Upper lobe of left lung (tissue), 6 donors: ENCODE results near the gene DPYD. TPM values are rescaled to one million over a fixed set of nuclear protein-coding genes. Genes with fewer than 3 reads are reported as not detected.

ENCODE experiments used
- ATAC-seq, 2 donors: fragments of 200-7000 bp; cut with Tn5 transposase; one replicate each; pipeline ENCODE4 v1.9.1; 2022; ENCODE audit warnings: mild to moderate bottlenecking in 2 of 2, moderate library complexity in 2 of 2; ENCODE audit not compliant: low FRiP score in 2 of 2
- DNase-seq, 2 donors: peaks; one replicate each; pipeline ENCODE4 v3.0.0-alpha.2; 2019 to 2020
- H3K27ac ChIP-seq, 4 donors: fragments of 200-600 bp; sonication (generic); one replicate each; pipeline ENCODE4 v1.5.1; 2016 to 2019
- H3K27me3 ChIP-seq, 4 donors: fragments of 200-600 bp; sonication (generic); one replicate each; pipeline ENCODE4 v1.5.1; 2017 to 2019
- H3K36me3 ChIP-seq, 4 donors: fragments of 200-600 bp; sonication (generic); one replicate each; pipeline ENCODE4 v1.5.1; 2016 to 2019
- H3K4me1 ChIP-seq, 4 donors: fragments of 200-600 bp; sonication (generic); one replicate each; pipeline ENCODE4 v1.5.1; 2018 to 2019
- H3K4me3 ChIP-seq, 4 donors: fragments of 200-600 bp; sonication (generic); one replicate each; pipeline ENCODE4 v1.5.1; 2017 to 2019; ENCODE audit warnings: mild to moderate bottlenecking in 2 of 4, moderate library complexity in 1 of 4
- H3K9me3 ChIP-seq, 4 donors: fragments of 200-600 bp; sonication (generic); one replicate each; pipeline ENCODE4 v1.5.1; 2018 to 2019
- EP300 ChIP-seq, 4 donors: sonication (generic); formaldehyde crosslinking; IDR thresholded peaks; one replicate each; pipeline ENCODE4 v1.5.1; 2017; ENCODE audit warnings: antibody characterized with exemption in 4 of 4, control low read depth in 2 of 4
- POLR2A ChIP-seq, 4 donors: fragments of 450-650 bp; IDR thresholded peaks; one replicate each; pipeline ENCODE4 v1.5.1; 2016 to 2017; ENCODE audit warnings: antibody characterized with exemption in 4 of 4, mild to moderate bottlenecking in 2 of 4
- POLR2AphosphoS5 ChIP-seq, 2 donors: sonication (generic); formaldehyde crosslinking; IDR thresholded peaks; one replicate each; pipeline ENCODE4 v1.5.1; 2017; ENCODE audit warnings: antibody characterized with exemption in 2 of 2
- WGBS, 2 donors: methylation state at CpG; one replicate each; pipeline ENCODE4 v1.1.5; 2017 to 2018; 5-methylcytosine and 5-hydroxymethylcytosine counted together
- total RNA-seq, 6 donors: library from RNA; depleted of rRNA in 4 of 6; stranded (reverse); fragments of >200 nt in 4 of 6; gene quantifications; one replicate each; pipeline versions ENCODE4 v1.1.0 to v1.2.1, GENCODE V29; 2016 to 2021
- TF ChIP-seq, protein P1 (sequence below), 6 experiments: fragments of 450-650 bp in 4 of 6; fragments of 200-600 bp in 2 of 6; sonication (generic) in 2 of 6; IDR thresholded peaks; one replicate each; pipeline ENCODE4 v1.5.1; 2016 to 2019; ENCODE audit warnings: antibody characterized with exemption in 6 of 6
- donor health status: DM: no; HTN: no; CAD: no; lungs with moderate emphysema.
- donor health status: DM: no; HTN: yes; CAD: no; lungs with severe emphysema.

Gene DPYD
- total RNA-seq, 6 donors from 2014 or later = 60.9 to 106 (median 79.7) TPM

DNA sequence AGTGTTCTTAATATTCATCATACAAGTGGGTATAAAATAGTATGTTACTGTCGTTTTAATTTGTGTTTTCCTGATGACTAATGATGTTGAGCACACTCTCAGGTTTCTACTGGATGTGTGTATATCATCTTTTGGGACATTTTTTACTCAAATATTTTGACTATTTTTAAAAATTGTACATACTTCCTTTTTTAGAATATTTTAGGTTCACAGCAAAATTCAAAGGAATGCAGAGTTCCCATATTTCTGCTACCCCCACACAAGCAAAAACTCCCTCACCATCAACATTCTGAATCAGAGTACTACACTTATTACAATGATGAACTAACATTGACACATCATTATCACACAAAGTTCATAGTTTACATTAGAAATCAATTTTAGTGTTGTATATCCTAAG is 114.5 kb downstream of the DPYD start:
- ATAC-seq = no peak
- Histone ChIP-seq H3K4me1 (peaks cover 0 to 7% (median 0%) of the 10 kb centered on the region in 4 donors), H3K27me3 (no peaks in the 10 kb centered on the region), H3K9me3 (no peaks in the 10 kb centered on the region), H3K27ac (no peak overlapping the region), H3K4me3 (no peak overlapping the region), H3K36me3 (peaks cover 0 to 3% (median 0%) of the 10 kb centered on the region in 4 donors)
- DNase-seq = no peak
- TF ChIP-seq EP300 (IDR thresholded peaks at IDR 0.05) (no peak), POLR2A (IDR thresholded peaks at IDR 0.05) (no peak), POLR2AphosphoS5 (IDR thresholded peaks at IDR 0.05) (no peak)
- TF ChIP-seq, protein P1, sequence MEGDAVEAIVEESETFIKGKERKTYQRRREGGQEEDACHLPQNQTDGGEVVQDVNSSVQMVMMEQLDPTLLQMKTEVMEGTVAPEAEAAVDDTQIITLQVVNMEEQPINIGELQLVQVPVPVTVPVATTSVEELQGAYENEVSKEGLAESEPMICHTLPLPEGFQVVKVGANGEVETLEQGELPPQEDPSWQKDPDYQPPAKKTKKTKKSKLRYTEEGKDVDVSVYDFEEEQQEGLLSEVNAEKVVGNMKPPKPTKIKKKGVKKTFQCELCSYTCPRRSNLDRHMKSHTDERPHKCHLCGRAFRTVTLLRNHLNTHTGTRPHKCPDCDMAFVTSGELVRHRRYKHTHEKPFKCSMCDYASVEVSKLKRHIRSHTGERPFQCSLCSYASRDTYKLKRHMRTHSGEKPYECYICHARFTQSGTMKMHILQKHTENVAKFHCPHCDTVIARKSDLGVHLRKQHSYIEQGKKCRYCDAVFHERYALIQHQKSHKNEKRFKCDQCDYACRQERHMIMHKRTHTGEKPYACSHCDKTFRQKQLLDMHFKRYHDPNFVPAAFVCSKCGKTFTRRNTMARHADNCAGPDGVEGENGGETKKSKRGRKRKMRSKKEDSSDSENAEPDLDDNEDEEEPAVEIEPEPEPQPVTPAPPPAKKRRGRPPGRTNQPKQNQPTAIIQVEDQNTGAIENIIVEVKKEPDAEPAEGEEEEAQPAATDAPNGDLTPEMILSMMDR (IDR thresholded peaks at IDR 0.05) = no peak
- 0 to 2% methylated on average over 1 of the region's 1 CpG for WGBS, 2 donors

DNA sequence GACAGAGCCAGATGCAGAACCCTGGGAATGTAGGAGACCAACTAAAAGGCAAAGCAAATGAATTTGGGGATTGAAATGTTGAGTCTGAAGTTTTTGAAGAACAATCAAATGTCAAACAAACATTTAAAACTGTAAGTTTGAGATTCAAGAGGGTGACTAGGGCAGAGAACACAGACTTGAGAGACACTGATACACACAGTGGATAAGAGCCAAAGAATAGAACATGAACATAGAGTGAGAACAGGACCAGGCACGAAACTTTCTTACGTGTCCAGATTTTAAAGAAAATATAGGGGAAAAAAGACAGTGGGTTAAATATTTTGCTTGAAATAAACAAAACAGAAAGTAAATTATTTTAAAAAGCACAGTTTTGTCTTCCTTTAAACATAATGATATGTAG is 115.7 kb downstream of the DPYD start:
- DNase-seq (no peak), ATAC-seq (no peak)
- Histone ChIP-seq H3K4me3 (no peak overlapping the region), H3K27ac (no peak overlapping the region), H3K27me3 (no peaks in the 10 kb centered on the region), H3K9me3 (no peaks in the 10 kb centered on the region), H3K4me1 (peaks cover 0 to 7% (median 0%) of the 10 kb centered on the region in 4 donors), H3K36me3 (peaks cover 0 to 3% (median 0%) of the 10 kb centered on the region in 4 donors)
- TF ChIP-seq POLR2AphosphoS5 (IDR thresholded peaks at IDR 0.05) (no peak), POLR2A (IDR thresholded peaks at IDR 0.05) (no peak), EP300 (IDR thresholded peaks at IDR 0.05) (no peak)
- TF ChIP-seq, protein P1 (IDR thresholded peaks at IDR 0.05) = no peak
- 88 to 89% methylated on average over 2 of the region's 2 CpGs for WGBS, 2 donors

DNA sequence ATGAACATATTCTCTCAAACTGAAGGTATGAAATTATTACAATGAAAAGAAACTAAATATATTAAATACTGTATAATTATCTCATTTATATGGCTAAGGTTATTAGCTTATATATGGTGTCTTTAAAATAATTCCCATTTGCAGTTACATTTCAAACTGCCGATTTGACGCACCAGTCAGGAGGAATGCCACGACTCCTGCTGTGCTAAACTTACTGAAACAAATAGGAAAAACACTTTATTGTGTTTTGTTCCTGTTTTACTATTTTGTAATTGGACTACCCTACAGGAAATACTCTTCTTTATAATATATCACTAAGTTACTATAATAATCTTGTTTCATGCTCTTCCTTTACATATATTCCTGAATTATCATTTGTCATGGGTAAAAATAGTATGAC is 117.8 kb downstream of the DPYD start:
- WGBS, 2 donors = 93 to 95% methylated on average over 3 of the region's 3 CpGs
- no peak for TF ChIP-seq EP300 (IDR thresholded peaks at IDR 0.05)
- no peak for TF ChIP-seq POLR2AphosphoS5 (IDR thresholded peaks at IDR 0.05)
- TF ChIP-seq, protein P1 (IDR thresholded peaks at IDR 0.05) = no peak
- TF ChIP-seq POLR2A (IDR thresholded peaks at IDR 0.05) = no peak
- Histone ChIP-seq H3K4me1 (peaks cover 0 to 7% (median 0%) of the 10 kb centered on the region in 4 donors), H3K27me3 (no peaks in the 10 kb centered on the region), H3K9me3 (no peaks in the 10 kb centered on the region), H3K4me3 (no peak overlapping the region), H3K36me3 (no peaks in the 10 kb centered on the region), H3K27ac (no peak overlapping the region)
- ATAC-seq (no peak), DNase-seq (no peak)

DNA sequence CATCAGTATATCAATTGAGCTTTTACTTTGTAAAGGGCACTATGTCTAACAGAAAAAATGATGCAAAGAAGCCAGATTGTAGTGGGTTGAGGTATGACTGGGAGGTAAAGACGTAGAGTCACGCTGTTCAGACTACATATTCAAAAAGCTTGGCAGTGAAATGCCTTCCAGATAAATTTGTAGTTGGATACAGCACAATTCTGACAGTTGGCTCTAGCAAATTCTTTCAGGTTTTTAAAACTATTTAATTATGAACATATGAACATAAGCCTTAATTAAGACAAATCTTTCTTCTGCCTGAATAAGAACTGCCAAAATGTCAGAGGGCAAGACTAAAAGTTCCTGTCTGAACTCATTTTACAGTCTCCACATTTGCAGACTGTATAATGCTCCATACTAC is 118.8 kb downstream of the DPYD start:
- H3K27me3 ChIP-seq = no peaks in the 10 kb centered on the region
- H3K9me3 ChIP-seq = no peaks in the 10 kb centered on the region
- ATAC-seq = no peak
- H3K4me3 ChIP-seq = no peak overlapping the region
- no peak for DNase-seq
- no peaks in the 10 kb centered on the region for H3K36me3 ChIP-seq
- H3K27ac ChIP-seq = no peak overlapping the region
- H3K4me1 ChIP-seq = peaks cover 0 to 4% (median 2%) of the 10 kb centered on the region in 4 donors
- 91 to 95% methylated on average over 2 of the region's 2 CpGs for WGBS, 2 donors
- TF ChIP-seq, protein P1 (IDR thresholded peaks at IDR 0.05) = no peak
- TF ChIP-seq EP300 (IDR thresholded peaks at IDR 0.05) (no peak), POLR2AphosphoS5 (IDR thresholded peaks at IDR 0.05) (no peak), POLR2A (IDR thresholded peaks at IDR 0.05) (no peak)

DNA sequence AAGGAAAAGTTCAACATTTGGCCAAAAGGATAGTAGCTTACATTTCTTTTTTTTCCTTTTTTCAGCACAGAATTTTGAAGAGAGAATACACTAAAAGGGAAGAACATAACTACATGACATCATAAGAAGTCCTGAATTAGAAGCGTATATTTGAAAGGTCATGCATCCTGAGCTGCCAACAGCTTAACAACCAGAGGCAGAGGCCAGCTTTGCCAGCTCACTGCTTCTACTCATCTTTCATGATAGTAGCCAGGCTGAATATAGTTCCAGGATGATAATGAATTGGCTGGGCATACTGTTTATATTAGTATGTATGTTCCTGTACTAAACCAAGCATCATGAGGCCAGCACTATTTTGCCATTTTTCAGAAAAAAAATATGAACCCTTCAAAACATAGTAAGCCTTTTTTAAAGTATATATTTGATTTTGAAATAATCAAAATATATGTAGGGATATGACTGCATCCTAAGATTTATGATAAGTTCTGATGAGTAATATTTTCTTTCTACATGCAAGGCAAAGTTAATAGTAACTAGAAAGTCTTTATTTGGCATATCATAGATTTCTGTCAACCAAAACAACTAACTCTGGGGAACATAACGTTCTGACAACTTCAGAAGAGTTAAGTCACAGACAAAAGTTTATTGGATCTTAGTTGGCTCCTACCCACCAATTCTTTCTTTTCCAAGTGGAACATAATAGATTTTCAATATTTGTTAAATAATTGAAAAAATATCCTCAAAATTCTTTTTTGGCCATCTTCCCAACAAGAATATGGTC is 123.2 kb downstream of the DPYD start:
- Histone ChIP-seq H3K4me3 (no peak overlapping the region), H3K27me3 (no peaks in the 10 kb centered on the region), H3K9me3 (no peaks in the 10 kb centered on the region), H3K4me1 (peaks cover 0 to 5% (median 0%) of the 10 kb centered on the region in 4 donors), H3K36me3 (no peaks in the 10 kb centered on the region), H3K27ac (no peak overlapping the region)
- DNase-seq = no peak
- no peak for ATAC-seq
- TF ChIP-seq POLR2A (IDR thresholded peaks at IDR 0.05) (no peak), EP300 (IDR thresholded peaks at IDR 0.05) (no peak), POLR2AphosphoS5 (IDR thresholded peaks at IDR 0.05) (no peak)
- TF ChIP-seq, protein P1 (IDR thresholded peaks at IDR 0.05) = no peak
- 78 to 85% methylated on average over 2 of the region's 2 CpGs for WGBS, 2 donors
